GM23338 (cell line): ENCODE results near the gene UBA5. TPM values are rescaled to one million over a fixed set of nuclear protein-coding genes. Genes with fewer than 3 reads are reported as not detected.

Experiments used
- ATAC-seq: fragments of 200-7000 bp; cut with Tn5 transposase; 3 replicates; pipeline ENCODE4 v1.9.1; 2020
- DNase-seq: peaks from one replicate; pipeline ENCODE4 v3.0.0-alpha.2; 2015; ENCODE audit warnings: low spot score
- H2AFZ ChIP-seq: fragments of 200-600 bp; sonication (generic); 2 replicates; pipeline ENCODE4 v1.8.0; 2016; ENCODE audit warnings: antibody characterized with exemption, mild to moderate bottlenecking, moderate library complexity
- H3F3A ChIP-seq: fragments of 200-600 bp; sonication (generic); replicated peaks from 2 replicates; pipeline ENCODE4 v1.8.0; 2017; ENCODE audit warnings: antibody characterized with exemption, mixed run types, low read depth
- H3K27ac ChIP-seq: fragments of 200-600 bp; sonication (generic); 2 replicates; pipeline ENCODE4 v1.6.1; 2016; ENCODE audit warnings: low read depth
- H3K27me3 ChIP-seq: fragments of 200-600 bp; sonication (generic); 2 replicates; pipeline ENCODE4 v1.8.0; 2016; ENCODE audit warnings: mild to moderate bottlenecking, mixed run types, moderate library complexity; ENCODE audit not compliant: insufficient read depth
- H3K36me3 ChIP-seq: fragments of 200-600 bp; sonication (generic); 2 replicates; pipeline ENCODE4 v1.8.0; 2016; ENCODE audit warnings: mild to moderate bottlenecking; ENCODE audit not compliant: insufficient read depth
- H3K4me1 ChIP-seq: fragments of 200-600 bp; sonication (generic); 2 replicates; pipeline ENCODE4 v1.8.0; 2016; ENCODE audit warnings: mild to moderate bottlenecking, moderate library complexity; ENCODE audit not compliant: insufficient read depth
- H3K4me2 ChIP-seq: fragments of 200-600 bp; sonication (generic); 2 replicates; pipeline ENCODE4 v1.7.1; 2017; ENCODE audit warnings: mixed run types
- H3K4me3 ChIP-seq: fragments of 200-600 bp; sonication (generic); 2 replicates; pipeline ENCODE4 v1.6.1; 2016; ENCODE audit warnings: mixed run types
- H3K79me2 ChIP-seq: fragments of 200-600 bp; sonication (generic); replicated peaks from 2 replicates; pipeline ENCODE4 v1.8.0; 2017; ENCODE audit warnings: mild to moderate bottlenecking; ENCODE audit not compliant: insufficient read depth
- H3K9me2 ChIP-seq: fragments of 200-600 bp; sonication (generic); 2 replicates; pipeline ENCODE4 v1.8.0; 2017; ENCODE audit not compliant: insufficient read depth
- H4K20me1 ChIP-seq: fragments of 200-600 bp; sonication (generic); replicated peaks from 2 replicates; pipeline ENCODE4 v1.8.0; 2017; ENCODE audit warnings: mild to moderate bottlenecking; ENCODE audit not compliant: insufficient read depth
- H3K27ac Mint-ChIP-seq: 2 replicates; pipeline ENCODE4 v1.8.0; 2020; ENCODE audit warnings: inconsistent platforms, mild to moderate bottlenecking, moderate library complexity, mixed read lengths
- H3K27me3 Mint-ChIP-seq: 3 replicates; pipeline ENCODE4 v1.8.0; 2022; ENCODE audit warnings: low read depth, mild to moderate bottlenecking, moderate library complexity, mixed read lengths, inconsistent platforms; ENCODE audit not compliant: insufficient read depth, poor library complexity
- H3K36me3 Mint-ChIP-seq: 3 replicates; pipeline ENCODE4 v1.8.0; 2021; ENCODE audit warnings: low read depth, mild to moderate bottlenecking, inconsistent platforms, moderate library complexity, mixed read lengths
- H3K4me1 Mint-ChIP-seq: 3 replicates; pipeline ENCODE4 v1.8.0; 2020; ENCODE audit warnings: mild to moderate bottlenecking, inconsistent platforms, mixed read lengths
- H3K4me3 Mint-ChIP-seq: 3 replicates; pipeline ENCODE4 v1.8.0; 2021; ENCODE audit warnings: moderate library complexity, mild to moderate bottlenecking, inconsistent platforms, mixed read lengths
- H3K9me3 Mint-ChIP-seq: 3 replicates; pipeline ENCODE4 v1.8.0; 2020; ENCODE audit warnings: moderate library complexity, mild to moderate bottlenecking, inconsistent platforms, mixed read lengths
- CTCF ChIP-seq, 2 experiments: fragments of 200-600 bp in 1 of 2; sonication (generic) in 1 of 2; conservative IDR thresholded peaks; 2 replicates each; pipeline versions ENCODE4 v1.5.1 to v1.6.1; 2016 to 2017; ENCODE audit warnings: antibody characterized with exemption in 2 of 2, low read depth in 2 of 2, mild to moderate bottlenecking in 2 of 2, moderate library complexity in 1 of 2
- ETS1 ChIP-seq: IDR thresholded peaks from 2 replicates; pipeline ENCODE4 v1.6.1; 2016; ENCODE audit warnings: antibody characterized with exemption
- EZH2 ChIP-seq: fragments of 200-600 bp; sonication (generic); IDR thresholded peaks from one replicate; pipeline ENCODE4 v1.8.0; 2017; ENCODE audit warnings: antibody characterized with exemption, mild to moderate bottlenecking, low read depth; ENCODE audit not compliant: unreplicated experiment
- EZH2phosphoT487 ChIP-seq: fragments of 200-600 bp; sonication (generic); IDR thresholded peaks from one replicate; pipeline ENCODE4 v1.8.1; 2018; ENCODE audit warnings: antibody characterized with exemption; ENCODE audit not compliant: unreplicated experiment
- JUNB ChIP-seq: IDR thresholded peaks from one replicate; pipeline ENCODE4 v1.6.1; 2016; ENCODE audit warnings: antibody characterized with exemption; ENCODE audit not compliant: unreplicated experiment
- NANOG ChIP-seq: IDR thresholded peaks from 2 replicates; pipeline ENCODE4 v1.6.1; 2016; ENCODE audit warnings: antibody characterized with exemption, borderline replicate concordance
- POLR2AphosphoS5 ChIP-seq: IDR thresholded peaks from 2 replicates; pipeline ENCODE4 v1.6.1; 2016; ENCODE audit warnings: antibody characterized with exemption, low read depth
- REST ChIP-seq: IDR thresholded peaks from one replicate; pipeline ENCODE4 v1.6.1; 2018; ENCODE audit warnings: antibody characterized with exemption; ENCODE audit not compliant: unreplicated experiment
- STAT1 ChIP-seq: IDR thresholded peaks from one replicate; pipeline ENCODE4 v1.6.1; 2016; ENCODE audit warnings: antibody characterized with exemption; ENCODE audit not compliant: unreplicated experiment
- ZNF114 ChIP-seq: fragments of 250-450 bp; sonication (Bioruptor Pico); IDR thresholded peaks from 2 replicates; pipeline ENCODE4 v1.5.0; 2020; ENCODE audit warnings: mild to moderate bottlenecking, moderate library complexity
- ZNF462 ChIP-seq: fragments of 250-450 bp; sonication (Bioruptor Pico); IDR thresholded peaks from 2 replicates; pipeline ENCODE4 v1.5.0; 2020; ENCODE audit warnings: mild to moderate bottlenecking, moderate library complexity
- polyA plus RNA-seq: library from polyadenylated mRNA; unstranded; fragments of >200 nt; fragmentation: Nextera tagmentation; extraction: Ambion mirVana; gene quantifications from 2 replicates; pipeline ENCODE4 v1.2.1, GENCODE V29; 2016
- total RNA-seq: library from RNA; depleted of rRNA; stranded (reverse); fragments of >200 nt; shearing (Covaris generic); gene quantifications from 2 replicates; pipeline ENCODE4 v1.2.3, GENCODE V29; 2014

UBA5 gene
- total and polyA plus RNA-seq, 2 experiments from 2014 or later = 22.8 to 51.5 TPM

- Histone ChIP-seq H3K79me2 (no peaks in the 10 kb centered on the region), H3K27me3 (no peaks in the 10 kb centered on the region), H3F3A (no peaks in the 10 kb centered on the region), H3K4me3 (no peak overlapping the region), H3K4me2 (no peak overlapping the region), H2AFZ (no peak overlapping the region), H3K36me3 (no peaks in the 10 kb centered on the region), H3K9me2 (no peaks in the 10 kb centered on the region), H3K4me1 (no peaks in the 10 kb centered on the region), H3K27ac (no peak overlapping the region), H4K20me1 (no peaks in the 10 kb centered on the region)
- ATAC-seq (no peak), DNase-seq (no peak)
- H3K4me1 Mint-ChIP-seq = no peaks in the 10 kb centered on the region
- TF ChIP-seq ETS1 = no peak
- no peak for TF ChIP-seq ZNF462 (CRISPR knock-in tag)
- no peak for TF ChIP-seq EZH2phosphoT487
- no peak for TF ChIP-seq REST
- no peak for TF ChIP-seq ZNF114 (CRISPR knock-in tag)
- TF ChIP-seq CTCF (conservative IDR thresholded peaks at IDR 0.05; ENCODE audit: low read depth in 2 of 2) = no peak
- TF ChIP-seq NANOG = no peak
- TF ChIP-seq JUNB = no peak
- TF ChIP-seq EZH2 = no peak
- no peak for TF ChIP-seq STAT1
- TF ChIP-seq POLR2AphosphoS5 = no peak
- no peaks in the 10 kb centered on the region for H3K9me3 Mint-ChIP-seq
- no peak overlapping the region for H3K4me3 Mint-ChIP-seq
- H3K27me3 Mint-ChIP-seq = peaks cover 2% of the 10 kb centered on the region
- no peaks in the 10 kb centered on the region for H3K36me3 Mint-ChIP-seq
- H3K27ac Mint-ChIP-seq = no peak overlapping the region
Observed at GRCh38 chr3:132642539-132642847, 17.6 kb upstream of the UBA5 start.
